Activated CD8-positive, alpha-beta T cell treated with anti-CD3 and anti-CD28 coated beads for 36 hours (primary cell): ENCODE results near the gene HELZ. TPM values are rescaled to one million over a fixed set of nuclear protein-coding genes. Genes with fewer than 3 reads are reported as not detected.

Experiments
- ATAC-seq: fragments of 200-7000 bp; cut with Tn5 transposase; one replicate; pipeline ENCODE4 v1.10.0; 2021; ENCODE audit warnings: mild to moderate bottlenecking, moderate library complexity
- CTCF ChIA-PET: fragments of 350-600 bp; sonication (Branson Sonifier 250); formaldehyde crosslinking; loops from one replicate; lab custom pipeline; 2021; ENCODE audit warnings: antibody characterized with exemption; lab: Charles Lee
- POLR2A ChIA-PET: fragments of 350-600 bp; sonication (Branson Sonifier 250); formaldehyde crosslinking; loops from one replicate; lab custom pipeline; 2021; ENCODE audit warnings: antibody characterized with exemption; lab: Charles Lee
- DNase-seq: peaks from one replicate; pipeline ENCODE4 v3.0.0-alpha.2; 2020
- H3K27ac Mint-ChIP-seq: one replicate; pipeline ENCODE4 v1.8.0; 2021; ENCODE audit warnings: mild to moderate bottlenecking, mixed read lengths
- H3K27me3 Mint-ChIP-seq: one replicate; pipeline ENCODE4 v1.8.0; 2021; ENCODE audit warnings: mixed read lengths
- H3K36me3 Mint-ChIP-seq: one replicate; pipeline ENCODE4 v1.8.0; 2021; ENCODE audit warnings: low read depth, mixed read lengths
- H3K4me1 Mint-ChIP-seq: one replicate; pipeline ENCODE4 v1.8.0; 2021; ENCODE audit warnings: low read depth, mixed read lengths
- H3K4me3 Mint-ChIP-seq: one replicate; pipeline ENCODE4 v1.8.0; 2021; ENCODE audit warnings: mild to moderate bottlenecking, moderate library complexity, mixed read lengths
- H3K9me3 Mint-ChIP-seq: one replicate; pipeline ENCODE4 v1.8.0; 2021; ENCODE audit warnings: mixed read lengths
- CTCF ChIP-seq: fragments of 200-600 bp; IDR thresholded peaks from one replicate; pipeline ENCODE4 v1.8.0; 2022; ENCODE audit warnings: antibody characterized with exemption, mild to moderate bottlenecking
- intact Hi-C: fragments of 100-400 bp; cut with micrococcal nuclease; formaldehyde crosslinking; loops from one replicate; pipeline ENCODE4 v1.10.0; 2022
- total RNA-seq, 2 experiments: library from RNA; stranded (reverse); gene quantifications; one replicate each; pipeline ENCODE4 v1.2.3, GENCODE V29; 2021

HELZ gene
- total RNA-seq, 2 experiments from 2014 or later, result 74.4 to 74.9 TPM

- no peak for TF ChIP-seq CTCF
- intact Hi-C loops, result no loop called here
- Mint-ChIP-seq H3K36me3 (peaks cover 3% of the 10 kb centered on the region), H3K27ac (no peak overlapping the region), H3K9me3 (no peaks in the 10 kb centered on the region), H3K4me1 (no peaks in the 10 kb centered on the region), H3K4me3 (no peak overlapping the region), H3K27me3 (no peaks in the 10 kb centered on the region)
- CTCF ChIA-PET, result interaction anchor here (0.7 kb wide), 1 partner anchor 807 kb away, joined by 3 read pairs; no protein-coding TSS in a partner anchor
- DNase-seq (no peak), ATAC-seq (no peak)
- POLR2A ChIA-PET, result interaction anchor here (0.6 to 1.0 kb wide), 3 partner anchors 14 to 73 kb away, joined by 3 to 4 read pairs (median 4); no protein-coding TSS in a partner anchor
Observed at GRCh38 chr17:67067571-67068482, 177.2 kb downstream of the HELZ start.

- DNase-seq (no peak), ATAC-seq (no peak)
- no peaks in the 10 kb centered on the region for H3K36me3 Mint-ChIP-seq
- H3K9me3 Mint-ChIP-seq, result no peaks in the 10 kb centered on the region
- TF ChIP-seq CTCF, result no peak
- POLR2A ChIA-PET, result no interaction called here
- H3K4me3 Mint-ChIP-seq, result no peak overlapping the region
- intact Hi-C loops, result no loop called here
- no peaks in the 10 kb centered on the region for H3K27me3 Mint-ChIP-seq
- H3K27ac Mint-ChIP-seq, result no peak overlapping the region
- CTCF ChIA-PET, result interaction anchor here (1.1 kb wide), 1 partner anchor 15 kb away, joined by 3 read pairs; no protein-coding TSS in a partner anchor
- H3K4me1 Mint-ChIP-seq, result no peaks in the 10 kb centered on the region
Observed at GRCh38 chr17:67066717-67067116, 178.3 kb downstream of the HELZ start.

- Mint-ChIP-seq H3K4me1 (no peaks in the 10 kb centered on the region), H3K27ac (no peak overlapping the region), H3K4me3 (no peak overlapping the region), H3K9me3 (no peaks in the 10 kb centered on the region), H3K27me3 (no peaks in the 10 kb centered on the region), H3K36me3 (no peaks in the 10 kb centered on the region)
- intact Hi-C loops, result no loop called here
- no peak for TF ChIP-seq CTCF
- CTCF ChIA-PET, result no interaction called here
- no peak for ATAC-seq
- DNase-seq, result no peak
- POLR2A ChIA-PET, result no interaction called here
Observed at GRCh38 chr17:67063141-67063540, 181.9 kb downstream of the HELZ start.

GRCh38 chr17:67059372-67059771 is 185.6 kb downstream of the HELZ start:
- no peak for DNase-seq
- ATAC-seq, result no peak
- intact Hi-C loops, result no loop called here
- Mint-ChIP-seq H3K4me3 (no peak overlapping the region), H3K4me1 (no peaks in the 10 kb centered on the region), H3K27me3 (no peaks in the 10 kb centered on the region), H3K9me3 (no peaks in the 10 kb centered on the region), H3K36me3 (no peaks in the 10 kb centered on the region), H3K27ac (no peak overlapping the region)
- ChIA-PET POLR2A (interaction anchor here (0.7 kb wide), 1 partner anchor 58 kb away, joined by 3 read pairs; no protein-coding TSS in a partner anchor), CTCF (no interaction called here)
- TF ChIP-seq CTCF, result no peak

GRCh38 chr17:67058036-67058435 is 187.0 kb downstream of the HELZ start:
- no peak for DNase-seq
- H3K9me3 Mint-ChIP-seq, result no peaks in the 10 kb centered on the region
- H3K27me3 Mint-ChIP-seq, result no peaks in the 10 kb centered on the region
- CTCF ChIA-PET, result no interaction called here
- POLR2A ChIA-PET, result interaction anchor here (1.1 kb wide), 1 partner anchor 15 kb away, joined by 3 read pairs; no protein-coding TSS in a partner anchor
- no peaks in the 10 kb centered on the region for H3K36me3 Mint-ChIP-seq
- no peak for TF ChIP-seq CTCF
- no peaks in the 10 kb centered on the region for H3K4me1 Mint-ChIP-seq
- no peak overlapping the region for H3K27ac Mint-ChIP-seq
- intact Hi-C loops, result no loop called here
- ATAC-seq, result no peak
- H3K4me3 Mint-ChIP-seq, result no peak overlapping the region
